Loucy (cell line): ENCODE measurements around the gene PITPNC1.

Experiments used
- H2AFZ ChIP-seq: fragments of 200-600 bp; sonication (generic); 2 replicates; pipeline ENCODE4 v1.6.0; 2016; ENCODE audit warnings: antibody characterized with exemption, mild to moderate bottlenecking, low read length, moderate library complexity
- H3F3A ChIP-seq: fragments of 200-600 bp; 2 replicates; pipeline ENCODE4 v1.6.0; 2016; ENCODE audit warnings: antibody characterized with exemption, low read depth, mild to moderate bottlenecking
- H3K27me3 ChIP-seq: fragments of 200-600 bp; sonication (generic); 2 replicates; pipeline ENCODE4 v1.6.1; 2014; ENCODE audit warnings: low read length, mild to moderate bottlenecking; ENCODE audit not compliant: insufficient read depth, poor library complexity, severe bottlenecking
- H3K36me3 ChIP-seq: fragments of 200-600 bp; sonication (generic); 2 replicates; pipeline ENCODE4 v1.6.1; 2016; ENCODE audit warnings: low read length; ENCODE audit not compliant: insufficient read depth
- H3K4me1 ChIP-seq: fragments of 200-600 bp; sonication (generic); 2 replicates; pipeline ENCODE4 v1.5.1; 2014; ENCODE audit warnings: low read length, mild to moderate bottlenecking; ENCODE audit not compliant: insufficient read depth, poor library complexity, severe bottlenecking
- H3K4me2 ChIP-seq: fragments of 200-600 bp; sonication (generic); 2 replicates; pipeline ENCODE4 v1.6.0; 2014; ENCODE audit warnings: antibody characterized with exemption, low read length, low read depth, mild to moderate bottlenecking; ENCODE audit not compliant: poor library complexity, severe bottlenecking
- H3K4me3 ChIP-seq: fragments of 200-600 bp; sonication (generic); 2 replicates; pipeline ENCODE4 v1.5.1; 2014; ENCODE audit warnings: low read length, mild to moderate bottlenecking, mixed read lengths; ENCODE audit not compliant: poor library complexity, severe bottlenecking
- H3K79me2 ChIP-seq: fragments of 200-600 bp; sonication (generic); 2 replicates; pipeline ENCODE4 v1.6.1; 2014; ENCODE audit warnings: low read length; ENCODE audit not compliant: insufficient read depth
- H3K9ac ChIP-seq: fragments of 200-600 bp; sonication (generic); 2 replicates; pipeline ENCODE4 v1.6.0; 2014; ENCODE audit warnings: mild to moderate bottlenecking, low read depth, low read length, moderate library complexity; ENCODE audit not compliant: poor library complexity, severe bottlenecking
- H3K9me2 ChIP-seq: fragments of 200-600 bp; sonication (generic); replicated peaks from 2 replicates; pipeline ENCODE4 v1.6.1; 2016; ENCODE audit warnings: low read depth, low read length, mixed read lengths
- H3K9me3 ChIP-seq: fragments of 200-600 bp; sonication (generic); 2 replicates; pipeline ENCODE4 v1.6.1; 2014; ENCODE audit warnings: mild to moderate bottlenecking, antibody characterized with exemption, low read length, low read depth; ENCODE audit not compliant: insufficient read depth
- H4K20me1 ChIP-seq: fragments of 200-600 bp; sonication (generic); 2 replicates; pipeline ENCODE4 v1.6.0; 2014; ENCODE audit warnings: antibody characterized with exemption, low read length, mild to moderate bottlenecking; ENCODE audit not compliant: insufficient read depth, poor library complexity, severe bottlenecking
- EZH2phosphoT487 ChIP-seq: fragments of 200-600 bp; IDR thresholded peaks from 2 replicates; pipeline ENCODE4 v1.6.1; 2018; ENCODE audit warnings: antibody characterized with exemption, mild to moderate bottlenecking, moderate library complexity, borderline replicate concordance
- TF ChIP-seq, protein P1 (sequence below): fragments of 200-600 bp; sonication (generic); conservative IDR thresholded peaks from 2 replicates; pipeline ENCODE4 v1.5.1; 2014; ENCODE audit warnings: mild to moderate bottlenecking, antibody characterized with exemption, low read length

PITPNC1 gene

DNA sequence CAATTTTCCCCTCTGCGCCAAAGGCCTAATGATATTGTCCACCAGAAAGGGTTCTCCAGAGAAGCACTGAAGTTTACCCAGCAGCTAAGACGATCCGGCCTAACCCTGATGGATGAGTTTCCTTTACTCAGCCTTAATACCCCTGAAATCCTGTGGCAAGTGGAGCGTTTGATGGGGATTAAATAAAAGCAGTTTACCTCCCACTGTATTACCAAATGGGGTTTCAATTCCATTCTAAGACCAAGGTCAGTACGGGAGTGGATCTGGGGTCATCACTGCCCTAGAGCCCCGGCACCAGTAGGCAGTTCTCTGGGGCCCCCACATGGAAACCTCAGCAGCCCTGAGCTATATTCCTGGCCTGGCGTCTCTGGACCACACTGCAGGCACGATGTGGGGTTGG lies 243.6 kb downstream of the PITPNC1 start:
- H3K79me2 ChIP-seq = no peaks in the 10 kb centered on the region
- no peaks in the 10 kb centered on the region for H3K4me1 ChIP-seq
- H3K4me3 ChIP-seq = no peak overlapping the region
- TF ChIP-seq, protein P1, sequence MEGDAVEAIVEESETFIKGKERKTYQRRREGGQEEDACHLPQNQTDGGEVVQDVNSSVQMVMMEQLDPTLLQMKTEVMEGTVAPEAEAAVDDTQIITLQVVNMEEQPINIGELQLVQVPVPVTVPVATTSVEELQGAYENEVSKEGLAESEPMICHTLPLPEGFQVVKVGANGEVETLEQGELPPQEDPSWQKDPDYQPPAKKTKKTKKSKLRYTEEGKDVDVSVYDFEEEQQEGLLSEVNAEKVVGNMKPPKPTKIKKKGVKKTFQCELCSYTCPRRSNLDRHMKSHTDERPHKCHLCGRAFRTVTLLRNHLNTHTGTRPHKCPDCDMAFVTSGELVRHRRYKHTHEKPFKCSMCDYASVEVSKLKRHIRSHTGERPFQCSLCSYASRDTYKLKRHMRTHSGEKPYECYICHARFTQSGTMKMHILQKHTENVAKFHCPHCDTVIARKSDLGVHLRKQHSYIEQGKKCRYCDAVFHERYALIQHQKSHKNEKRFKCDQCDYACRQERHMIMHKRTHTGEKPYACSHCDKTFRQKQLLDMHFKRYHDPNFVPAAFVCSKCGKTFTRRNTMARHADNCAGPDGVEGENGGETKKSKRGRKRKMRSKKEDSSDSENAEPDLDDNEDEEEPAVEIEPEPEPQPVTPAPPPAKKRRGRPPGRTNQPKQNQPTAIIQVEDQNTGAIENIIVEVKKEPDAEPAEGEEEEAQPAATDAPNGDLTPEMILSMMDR = no peak
- TF ChIP-seq EZH2phosphoT487 = no peak
- no peak overlapping the region for H3K9ac ChIP-seq
- no peaks in the 10 kb centered on the region for H3K9me2 ChIP-seq
- no peak overlapping the region for H2AFZ ChIP-seq
- H4K20me1 ChIP-seq = no peaks in the 10 kb centered on the region
- no peaks in the 10 kb centered on the region for H3F3A ChIP-seq
- no peaks in the 10 kb centered on the region for H3K9me3 ChIP-seq
- no peaks in the 10 kb centered on the region for H3K36me3 ChIP-seq
- H3K4me2 ChIP-seq = no peak overlapping the region
- H3K27me3 ChIP-seq = no peaks in the 10 kb centered on the region

DNA sequence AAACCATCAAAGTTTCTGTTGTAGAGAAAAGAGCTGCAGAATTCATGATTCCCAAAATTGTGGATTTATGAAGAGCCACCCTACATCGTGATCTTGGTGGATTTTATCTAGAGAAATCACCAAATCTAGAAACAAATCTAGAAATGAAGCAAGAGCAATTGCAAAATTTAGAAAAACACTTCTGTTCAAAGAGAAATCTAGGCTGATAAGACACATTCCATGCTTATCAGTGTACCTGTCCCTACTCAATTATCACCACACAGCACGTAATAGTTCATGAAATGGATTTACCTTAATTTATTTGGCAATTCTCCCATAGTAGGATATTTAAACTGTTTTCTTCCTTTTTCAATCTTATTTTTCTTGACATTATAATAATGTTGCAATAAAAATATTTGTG lies 246.7 kb downstream of the PITPNC1 start:
- no peak for TF ChIP-seq EZH2phosphoT487
- TF ChIP-seq, protein P1 = no peak

DNA sequence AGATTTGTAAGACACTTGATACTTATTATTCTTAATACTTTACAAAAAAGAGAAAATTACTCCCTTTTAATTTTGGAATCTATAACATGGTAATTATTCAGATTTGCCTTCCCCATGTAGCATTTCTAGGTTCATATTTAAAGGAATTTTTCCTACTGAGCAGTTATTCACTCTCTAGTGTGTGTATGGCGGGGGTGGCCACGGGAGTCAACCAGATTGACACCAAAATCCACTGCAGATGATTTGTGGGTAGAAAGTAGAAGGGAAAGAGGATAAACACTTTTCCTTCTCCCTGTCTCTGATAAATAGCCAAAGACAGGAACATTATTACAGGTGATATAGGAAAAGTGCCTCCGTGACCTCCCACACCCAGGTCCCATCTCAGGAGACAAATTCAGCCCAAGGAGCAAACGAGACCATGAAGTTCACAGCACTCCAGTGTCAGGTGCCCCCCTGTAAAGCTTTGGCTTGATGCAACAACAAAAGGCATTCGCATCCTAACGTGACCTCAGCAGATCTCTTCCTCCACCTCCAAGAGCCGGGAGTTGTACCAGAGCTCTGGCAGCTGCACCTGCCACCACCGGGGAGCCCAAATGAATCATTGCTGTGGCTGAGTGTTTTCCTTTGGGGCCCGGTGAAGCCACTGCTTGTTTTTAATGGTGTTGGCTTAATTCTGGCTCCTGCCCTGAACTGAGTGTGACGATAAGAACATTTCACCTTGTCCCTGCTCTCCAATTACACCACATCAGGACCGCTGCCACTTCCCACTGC lies 248.0 kb downstream of the PITPNC1 start:
- no peaks in the 10 kb centered on the region for H3K27me3 ChIP-seq
- no peaks in the 10 kb centered on the region for H4K20me1 ChIP-seq
- H3K9ac ChIP-seq = no peak overlapping the region
- H3K9me2 ChIP-seq = no peaks in the 10 kb centered on the region
- no peaks in the 10 kb centered on the region for H3K36me3 ChIP-seq
- no peaks in the 10 kb centered on the region for H3F3A ChIP-seq
- TF ChIP-seq EZH2phosphoT487 = no peak
- TF ChIP-seq, protein P1 = no peak
- no peak overlapping the region for H3K4me3 ChIP-seq
- H2AFZ ChIP-seq = no peak overlapping the region
- H3K9me3 ChIP-seq = no peaks in the 10 kb centered on the region
- no peaks in the 10 kb centered on the region for H3K79me2 ChIP-seq
- H3K4me2 ChIP-seq = no peak overlapping the region
- no peaks in the 10 kb centered on the region for H3K4me1 ChIP-seq

More for the DNA sequence above, 246.7 kb downstream of the PITPNC1 start:
- Histone ChIP-seq H3K36me3 (no peaks in the 10 kb centered on the region), H3K4me2 (no peak overlapping the region), H3K9me3 (no peaks in the 10 kb centered on the region), H3K27me3 (no peaks in the 10 kb centered on the region), H3K9ac (no peak overlapping the region), H2AFZ (no peak overlapping the region), H3K4me3 (no peak overlapping the region), H3F3A (no peaks in the 10 kb centered on the region), H3K79me2 (no peaks in the 10 kb centered on the region), H4K20me1 (no peaks in the 10 kb centered on the region), H3K4me1 (no peaks in the 10 kb centered on the region), H3K9me2 (no peaks in the 10 kb centered on the region)
